ENCODE measurements around the gene ACSL1. TPM values are rescaled to one million over a fixed set of nuclear protein-coding genes. Genes with fewer than 3 reads are reported as not detected.

Gene ACSL1
- total and polyA plus RNA-seq, 9 of the 15 experiments (the other 6 are each of a cell fraction or from before 2014, with no cell fraction given) = 6.7 to 24.1 (median 15.0) TPM

- TF ChIP-seq ZBTB2 (IDR thresholded peaks at IDR 0.05) (no peak), EGR1 (conservative IDR thresholded peaks at IDR 0.05) (peak; percentile 63; the same call in 1 of the 2 replicates), ZNF707 (CRISPR knock-in tag; conservative IDR thresholded peaks at IDR 0.05) (no peak), MXD1 (CRISPR knock-in tag; IDR thresholded peaks at IDR 0.05; ENCODE audit: borderline replicate concordance, poor library complexity, severe bottlenecking) (no peak), KDM2B (CRISPR knock-in tag; IDR thresholded peaks at IDR 0.05) (no peak), PRDM10 (IDR thresholded peaks at IDR 0.05; ENCODE audit: partially characterized antibody) (no peak), POLR2A (conservative IDR thresholded peaks at IDR 0.05) (no peak), ZNF407 (IDR thresholded peaks at IDR 0.05; ENCODE audit: low read depth) (no peak)
Observed at GRCh38 chr4:184815046-184815877, 10.5 kb downstream of the ACSL1 start (continued).

All from K562 (cell line).